HepG2 (cell line): Measurements from ENCODE around the gene ECD. TPM values are rescaled to one million over a fixed set of nuclear protein-coding genes. Genes with fewer than 3 reads are reported as not detected.

Experiments used
- ELF3 ChIP-seq: IDR thresholded peaks from 2 replicates; pipeline ENCODE4 v1.6.1; 2016; ENCODE audit warnings: missing genetic modification reagents, missing compliant biosample characterization
- EP300 ChIP-seq, 3 experiments: sonication (generic) in 1 of 3; formaldehyde crosslinking in 1 of 3; IDR thresholded peaks; 2 replicates each; pipeline versions ENCODE4 v1.5.1 to v1.6.1; 2011 to 2020; ENCODE audit warnings: low read depth in 2 of 3, low read length in 2 of 3, borderline replicate concordance in 1 of 3, improper control_type of control experiment in 1 of 3, mild to moderate bottlenecking in 1 of 3, missing genetic modification reagents in 1 of 3, moderate library complexity in 1 of 3
- MIXL1 ChIP-seq: IDR thresholded peaks from 2 replicates; pipeline ENCODE4 v1.6.1; 2016
- TARDBP ChIP-seq: sonication (generic); formaldehyde crosslinking; IDR thresholded peaks from 2 replicates; pipeline ENCODE4 v1.8.0; 2022; ENCODE audit warnings: mild to moderate bottlenecking, missing genetic modification reagents
- ZNF501 ChIP-seq: sonication (generic); formaldehyde crosslinking; IDR thresholded peaks from 2 replicates; pipeline ENCODE4 v1.5.1; 2020; ENCODE audit warnings: mild to moderate bottlenecking, moderate library complexity, missing genetic modification reagents
- ZZZ3 ChIP-seq: sonication (generic); formaldehyde crosslinking; IDR thresholded peaks from 2 replicates; pipeline ENCODE4 v1.4.0; 2020; ENCODE audit warnings: missing genetic modification reagents, mild to moderate bottlenecking, borderline replicate concordance
- polyA plus RNA-seq, 8 experiments: library from polyadenylated mRNA; depleted of rRNA in 3 of 8; stranded (reverse) in 7 of 8; unstranded in 1 of 8; fragments of >200 nt; fragmentation: Illumina TruSeq in 4 of 8; extraction: Trizol in 4 of 8; gene quantifications; 2 replicates each; pipeline versions ENCODE4 v1.2.1 to v1.2.3, GENCODE V29; 2011 to 2016; ENCODE audit warnings: low read depth in 4 of 8, missing spikeins in 1 of 8, mixed read lengths in 1 of 8; ENCODE audit not compliant: insufficient read depth in 1 of 8
- total RNA-seq, 5 experiments: library from RNA; depleted of rRNA; stranded (reverse); fragments of >200 nt; fragmentation: Illumina TruSeq; extraction: Trizol; gene quantifications; 2 replicates each; pipeline ENCODE4 v1.2.3, GENCODE V29; 2016; ENCODE audit warnings: low read depth in 1 of 5
- TF ChIP-seq, protein P1 (sequence below): sonication (generic); formaldehyde crosslinking; IDR thresholded peaks from 2 replicates; pipeline ENCODE4 v1.4.0; 2020; ENCODE audit warnings: mild to moderate bottlenecking, missing genetic modification reagents
- TF ChIP-seq, protein P2 (sequence below): sonication (generic); formaldehyde crosslinking; IDR thresholded peaks from 2 replicates; pipeline ENCODE4 v1.8.0; 2022; ENCODE audit warnings: missing genetic modification reagents, mild to moderate bottlenecking, borderline replicate concordance
- TF ChIP-seq, protein P3 (sequence below): sonication (generic); formaldehyde crosslinking; IDR thresholded peaks from 2 replicates; pipeline ENCODE4 v1.4.0; 2020; ENCODE audit warnings: mild to moderate bottlenecking, low read depth, missing genetic modification reagents
- TF ChIP-seq, protein P4 (sequence below): sonication (generic); formaldehyde crosslinking; IDR thresholded peaks from 2 replicates; pipeline ENCODE4 v1.8.0; 2022; ENCODE audit warnings: missing genetic modification reagents, mild to moderate bottlenecking, moderate library complexity, borderline replicate concordance
- TF ChIP-seq, protein P5 (sequence below): IDR thresholded peaks from 2 replicates; pipeline ENCODE4 v1.6.1; 2016; ENCODE audit warnings: missing genetic modification reagents, missing compliant biosample characterization

ECD gene
- total and polyA plus RNA-seq, 2 of the 13 experiments (the other 11 are each of a cell fraction or from before 2014, with no cell fraction given), result 21.5 to 27.6 TPM

DNA sequence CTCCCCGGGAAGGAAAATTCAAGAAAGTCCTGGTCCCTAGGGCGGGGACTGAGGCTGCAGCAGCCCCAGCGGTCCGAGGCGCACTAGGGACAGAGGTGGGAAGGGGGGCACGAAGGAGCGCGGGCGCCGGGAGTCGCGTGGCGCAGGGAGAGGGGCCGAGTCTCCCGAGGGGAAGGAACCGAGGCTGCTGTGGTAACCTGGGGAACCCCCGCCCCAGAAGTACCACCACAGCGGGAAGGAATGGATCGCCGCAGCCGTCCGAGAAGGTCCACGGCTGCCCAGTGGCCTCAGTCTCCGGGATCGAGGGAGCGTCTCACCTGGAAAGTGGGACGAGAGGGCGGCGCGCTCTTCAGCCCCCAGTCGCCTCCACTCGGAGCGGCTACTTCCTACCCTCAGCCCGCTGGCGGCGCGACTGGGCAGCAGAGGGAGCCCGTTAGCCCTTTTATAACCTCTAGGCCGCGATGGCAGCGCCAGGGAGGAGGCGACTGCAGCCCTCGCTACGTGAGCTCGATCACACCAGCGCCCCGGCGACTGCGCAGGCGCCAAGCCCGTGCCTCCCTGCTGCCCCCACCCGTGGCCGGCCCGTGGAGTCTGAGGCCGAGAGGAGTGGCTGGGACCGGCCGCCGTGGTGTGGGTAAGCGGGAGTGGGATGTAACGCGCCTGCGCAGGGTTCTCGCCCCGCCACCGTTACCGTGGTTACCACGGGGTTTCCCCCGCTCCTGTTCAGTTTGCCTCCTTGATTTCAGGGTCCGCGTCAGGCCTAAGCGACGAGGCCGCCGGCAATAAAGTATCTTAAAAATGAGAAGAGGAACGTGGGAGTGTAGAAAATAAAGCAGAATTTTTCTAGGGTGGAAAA, 71.1 kb downstream of the ECD start, which contains the start of gene P4HA1 (continued):
- TF ChIP-seq, protein P1, sequence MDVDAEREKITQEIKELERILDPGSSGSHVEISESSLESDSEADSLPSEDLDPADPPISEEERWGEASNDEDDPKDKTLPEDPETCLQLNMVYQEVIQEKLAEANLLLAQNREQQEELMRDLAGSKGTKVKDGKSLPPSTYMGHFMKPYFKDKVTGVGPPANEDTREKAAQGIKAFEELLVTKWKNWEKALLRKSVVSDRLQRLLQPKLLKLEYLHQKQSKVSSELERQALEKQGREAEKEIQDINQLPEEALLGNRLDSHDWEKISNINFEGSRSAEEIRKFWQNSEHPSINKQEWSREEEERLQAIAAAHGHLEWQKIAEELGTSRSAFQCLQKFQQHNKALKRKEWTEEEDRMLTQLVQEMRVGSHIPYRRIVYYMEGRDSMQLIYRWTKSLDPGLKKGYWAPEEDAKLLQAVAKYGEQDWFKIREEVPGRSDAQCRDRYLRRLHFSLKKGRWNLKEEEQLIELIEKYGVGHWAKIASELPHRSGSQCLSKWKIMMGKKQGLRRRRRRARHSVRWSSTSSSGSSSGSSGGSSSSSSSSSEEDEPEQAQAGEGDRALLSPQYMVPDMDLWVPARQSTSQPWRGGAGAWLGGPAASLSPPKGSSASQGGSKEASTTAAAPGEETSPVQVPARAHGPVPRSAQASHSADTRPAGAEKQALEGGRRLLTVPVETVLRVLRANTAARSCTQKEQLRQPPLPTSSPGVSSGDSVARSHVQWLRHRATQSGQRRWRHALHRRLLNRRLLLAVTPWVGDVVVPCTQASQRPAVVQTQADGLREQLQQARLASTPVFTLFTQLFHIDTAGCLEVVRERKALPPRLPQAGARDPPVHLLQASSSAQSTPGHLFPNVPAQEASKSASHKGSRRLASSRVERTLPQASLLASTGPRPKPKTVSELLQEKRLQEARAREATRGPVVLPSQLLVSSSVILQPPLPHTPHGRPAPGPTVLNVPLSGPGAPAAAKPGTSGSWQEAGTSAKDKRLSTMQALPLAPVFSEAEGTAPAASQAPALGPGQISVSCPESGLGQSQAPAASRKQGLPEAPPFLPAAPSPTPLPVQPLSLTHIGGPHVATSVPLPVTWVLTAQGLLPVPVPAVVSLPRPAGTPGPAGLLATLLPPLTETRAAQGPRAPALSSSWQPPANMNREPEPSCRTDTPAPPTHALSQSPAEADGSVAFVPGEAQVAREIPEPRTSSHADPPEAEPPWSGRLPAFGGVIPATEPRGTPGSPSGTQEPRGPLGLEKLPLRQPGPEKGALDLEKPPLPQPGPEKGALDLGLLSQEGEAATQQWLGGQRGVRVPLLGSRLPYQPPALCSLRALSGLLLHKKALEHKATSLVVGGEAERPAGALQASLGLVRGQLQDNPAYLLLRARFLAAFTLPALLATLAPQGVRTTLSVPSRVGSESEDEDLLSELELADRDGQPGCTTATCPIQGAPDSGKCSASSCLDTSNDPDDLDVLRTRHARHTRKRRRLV (CRISPR knock-in tag), result peak; percentile 77; the same call in 1 of the 2 replicates
- TF ChIP-seq ZZZ3 (CRISPR knock-in tag) (peak; percentile 56; the same call in 1 of the 2 replicates), EP300 (IDR thresholded peaks at IDR 0.05; ENCODE audit: low read depth in 2 of 2, low read length in 2 of 2) (peak in 1 of 2 experiments; percentile 17; a peak in 1 of 4 replicates), EP300 (CRISPR knock-in tag; IDR thresholded peaks at IDR 0.05; ENCODE audit: borderline replicate concordance) (no peak; the same call in 1 of the 2 replicates), ZNF501 (CRISPR knock-in tag) (peak; percentile 91), ELF3 (CRISPR knock-in tag) (peak; percentile 77), TARDBP (CRISPR knock-in tag) (peak; percentile 94), MIXL1 (peak; percentile 31; the same call in 1 of the 2 replicates)
- TF ChIP-seq, protein P2, sequence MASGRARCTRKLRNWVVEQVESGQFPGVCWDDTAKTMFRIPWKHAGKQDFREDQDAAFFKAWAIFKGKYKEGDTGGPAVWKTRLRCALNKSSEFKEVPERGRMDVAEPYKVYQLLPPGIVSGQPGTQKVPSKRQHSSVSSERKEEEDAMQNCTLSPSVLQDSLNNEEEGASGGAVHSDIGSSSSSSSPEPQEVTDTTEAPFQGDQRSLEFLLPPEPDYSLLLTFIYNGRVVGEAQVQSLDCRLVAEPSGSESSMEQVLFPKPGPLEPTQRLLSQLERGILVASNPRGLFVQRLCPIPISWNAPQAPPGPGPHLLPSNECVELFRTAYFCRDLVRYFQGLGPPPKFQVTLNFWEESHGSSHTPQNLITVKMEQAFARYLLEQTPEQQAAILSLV (CRISPR knock-in tag), result peak; percentile 93; the same call in 1 of the 2 replicates
- TF ChIP-seq, protein P3, sequence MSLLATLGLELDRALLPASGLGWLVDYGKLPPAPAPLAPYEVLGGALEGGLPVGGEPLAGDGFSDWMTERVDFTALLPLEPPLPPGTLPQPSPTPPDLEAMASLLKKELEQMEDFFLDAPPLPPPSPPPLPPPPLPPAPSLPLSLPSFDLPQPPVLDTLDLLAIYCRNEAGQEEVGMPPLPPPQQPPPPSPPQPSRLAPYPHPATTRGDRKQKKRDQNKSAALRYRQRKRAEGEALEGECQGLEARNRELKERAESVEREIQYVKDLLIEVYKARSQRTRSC (CRISPR knock-in tag), result 0 out of 2 replicates have a peak, but pooled peaks have one; percentile 58
- TF ChIP-seq, protein P4, sequence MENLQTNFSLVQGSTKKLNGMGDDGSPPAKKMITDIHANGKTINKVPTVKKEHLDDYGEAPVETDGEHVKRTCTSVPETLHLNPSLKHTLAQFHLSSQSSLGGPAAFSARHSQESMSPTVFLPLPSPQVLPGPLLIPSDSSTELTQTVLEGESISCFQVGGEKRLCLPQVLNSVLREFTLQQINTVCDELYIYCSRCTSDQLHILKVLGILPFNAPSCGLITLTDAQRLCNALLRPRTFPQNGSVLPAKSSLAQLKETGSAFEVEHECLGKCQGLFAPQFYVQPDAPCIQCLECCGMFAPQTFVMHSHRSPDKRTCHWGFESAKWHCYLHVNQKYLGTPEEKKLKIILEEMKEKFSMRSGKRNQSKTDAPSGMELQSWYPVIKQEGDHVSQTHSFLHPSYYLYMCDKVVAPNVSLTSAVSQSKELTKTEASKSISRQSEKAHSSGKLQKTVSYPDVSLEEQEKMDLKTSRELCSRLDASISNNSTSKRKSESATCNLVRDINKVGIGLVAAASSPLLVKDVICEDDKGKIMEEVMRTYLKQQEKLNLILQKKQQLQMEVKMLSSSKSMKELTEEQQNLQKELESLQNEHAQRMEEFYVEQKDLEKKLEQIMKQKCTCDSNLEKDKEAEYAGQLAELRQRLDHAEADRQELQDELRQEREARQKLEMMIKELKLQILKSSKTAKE, result peak; percentile 57; the same call in 1 of the 2 replicates
- TF ChIP-seq, protein P5, sequence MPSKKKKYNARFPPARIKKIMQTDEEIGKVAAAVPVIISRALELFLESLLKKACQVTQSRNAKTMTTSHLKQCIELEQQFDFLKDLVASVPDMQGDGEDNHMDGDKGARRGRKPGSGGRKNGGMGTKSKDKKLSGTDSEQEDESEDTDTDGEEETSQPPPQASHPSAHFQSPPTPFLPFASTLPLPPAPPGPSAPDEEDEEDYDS (CRISPR knock-in tag), result peak; percentile 97
